NCI-H774 (cell line): Measurements from ENCODE around the gene KLHDC7B.

Experiments
- DNase-seq: peaks from one replicate; lab custom pipeline; 2025; lab: John Stamatoyannopoulos, UW

Gene KLHDC7B

DNA sequence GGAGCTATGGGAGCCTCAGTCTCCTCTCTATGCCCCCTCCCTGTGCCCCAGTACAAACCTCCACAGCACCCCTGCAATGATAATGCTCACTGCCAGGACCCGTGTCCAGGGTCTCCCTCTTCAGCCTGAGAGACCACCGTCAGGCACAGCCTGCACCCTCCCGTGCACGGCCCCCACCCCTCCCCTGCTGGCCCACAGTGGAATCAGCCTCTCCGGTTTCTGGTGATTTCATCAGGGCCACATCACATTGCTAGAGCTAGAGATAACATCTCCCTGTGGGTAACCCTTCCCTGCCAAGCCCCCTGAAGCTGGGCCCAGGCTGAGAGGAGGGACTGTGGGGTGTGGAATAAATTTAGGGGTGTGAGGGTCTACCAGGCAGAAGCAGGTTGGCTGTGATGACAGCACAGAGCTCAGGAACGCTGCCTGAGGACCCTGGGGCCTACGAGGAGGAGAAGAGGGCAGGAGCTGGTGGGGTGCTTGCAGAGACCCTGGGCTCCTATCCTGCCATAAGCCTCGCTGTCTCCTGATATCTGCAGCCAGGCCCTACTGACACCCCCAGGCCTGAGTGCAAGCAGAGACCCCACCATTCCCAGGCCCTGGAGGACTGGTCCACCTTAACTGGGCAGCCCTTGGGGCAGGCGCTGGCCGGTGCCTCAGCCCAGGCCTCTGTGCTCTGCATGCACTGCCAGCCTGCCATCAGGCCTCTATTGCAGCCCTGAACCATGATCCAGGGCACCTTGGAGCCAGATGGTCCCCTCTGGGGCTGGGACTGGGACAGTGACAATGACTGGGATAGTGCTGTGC, at the start of gene KLHDC7B:
KLHDC7B (plus strand) TSS at position 378 of the 804 bp plus-strand sequence; CDS start at position 723, 345 bp downstream.
- no peak for DNase-seq

GRCh38 chr22:50497093-50497492, 48.6 kb upstream of the KLHDC7B start:
- DNase-seq = no peak

DNA sequence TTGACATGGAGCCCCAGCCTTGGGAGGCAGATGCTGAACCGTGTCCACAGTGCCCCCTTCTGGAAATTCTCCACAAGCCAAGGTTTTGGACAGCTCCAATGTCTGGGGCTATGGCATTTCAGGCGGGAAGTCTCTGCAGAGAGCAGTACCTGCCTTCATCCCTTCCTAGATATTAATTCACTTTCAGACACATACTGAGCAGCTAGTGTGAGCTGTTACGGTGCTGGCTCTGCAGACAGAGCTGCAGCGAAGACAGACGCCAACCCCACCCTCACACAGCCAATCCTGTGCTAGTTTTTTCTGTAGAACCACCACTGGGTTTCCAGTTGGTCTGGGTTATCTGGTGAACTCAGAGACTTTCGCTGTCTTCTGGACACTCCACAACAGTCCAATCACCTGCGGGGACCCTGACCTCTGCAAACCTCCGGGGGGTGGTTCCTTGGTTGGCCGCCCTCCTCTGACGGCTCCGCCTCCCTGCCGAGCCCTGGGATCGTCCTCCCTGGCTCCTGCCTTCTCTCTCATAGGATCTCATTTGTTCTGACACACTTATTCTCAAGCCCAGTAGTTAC, 47.3 kb upstream of the KLHDC7B start:
- DNase-seq = peak; percentile 36

- DNase-seq = no peak
These were observed 45.2 kb upstream of the KLHDC7B start for GRCh38 chr22:50500452-50500851.

- DNase-seq = no peak
These were observed 43.6 kb upstream of the KLHDC7B start for GRCh38 chr22:50502096-50502495.

GRCh38 chr22:50502628-50503474, 42.8 kb upstream of the KLHDC7B start:
- no peak for DNase-seq

DNA sequence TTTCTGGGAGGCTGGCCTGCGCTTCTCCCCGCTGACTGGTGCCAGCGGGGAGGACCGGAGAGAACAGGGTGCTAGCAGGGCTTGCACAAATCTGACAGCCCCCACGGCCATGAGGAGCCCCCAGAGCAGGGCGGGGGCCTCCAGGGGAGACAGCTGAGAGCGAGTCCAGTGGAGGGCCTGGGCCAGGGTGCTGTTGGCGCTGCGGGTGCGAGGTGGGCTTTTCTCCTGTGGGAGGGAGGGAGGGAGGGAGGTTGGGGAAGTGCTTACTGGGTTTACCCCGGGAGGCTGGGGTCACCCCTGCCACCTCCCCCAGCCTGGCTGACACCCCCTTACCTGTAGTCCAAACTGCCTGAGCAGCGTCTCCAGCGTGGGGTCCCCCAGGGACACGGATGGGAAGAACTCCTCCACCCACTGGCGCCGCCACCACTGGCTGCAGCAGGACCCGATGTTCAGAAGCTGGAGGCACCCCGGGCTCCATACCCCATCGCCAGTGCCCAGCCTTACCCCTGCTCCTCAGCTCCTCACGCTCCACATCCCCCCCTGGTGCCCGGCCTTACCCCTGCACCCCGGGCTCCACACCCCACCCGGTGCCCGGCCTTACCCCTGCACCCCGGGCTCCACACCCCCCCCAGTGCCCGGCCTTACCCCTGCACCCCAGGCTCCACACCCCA, 42.1 kb upstream of the KLHDC7B start:
- DNase-seq = no peak

- DNase-seq = no peak
These were observed 41.1 kb upstream of the KLHDC7B start for GRCh38 chr22:50504369-50505211.

GRCh38 chr22:50505276-50505775, 40.4 kb upstream of the KLHDC7B start:
- DNase-seq = no peak

- DNase-seq = no peak
These were observed 39.7 kb upstream of the KLHDC7B start for GRCh38 chr22:50505776-50506610.

- DNase-seq = no peak
These were observed 38.9 kb upstream of the KLHDC7B start for GRCh38 chr22:50506611-50507420.

DNA sequence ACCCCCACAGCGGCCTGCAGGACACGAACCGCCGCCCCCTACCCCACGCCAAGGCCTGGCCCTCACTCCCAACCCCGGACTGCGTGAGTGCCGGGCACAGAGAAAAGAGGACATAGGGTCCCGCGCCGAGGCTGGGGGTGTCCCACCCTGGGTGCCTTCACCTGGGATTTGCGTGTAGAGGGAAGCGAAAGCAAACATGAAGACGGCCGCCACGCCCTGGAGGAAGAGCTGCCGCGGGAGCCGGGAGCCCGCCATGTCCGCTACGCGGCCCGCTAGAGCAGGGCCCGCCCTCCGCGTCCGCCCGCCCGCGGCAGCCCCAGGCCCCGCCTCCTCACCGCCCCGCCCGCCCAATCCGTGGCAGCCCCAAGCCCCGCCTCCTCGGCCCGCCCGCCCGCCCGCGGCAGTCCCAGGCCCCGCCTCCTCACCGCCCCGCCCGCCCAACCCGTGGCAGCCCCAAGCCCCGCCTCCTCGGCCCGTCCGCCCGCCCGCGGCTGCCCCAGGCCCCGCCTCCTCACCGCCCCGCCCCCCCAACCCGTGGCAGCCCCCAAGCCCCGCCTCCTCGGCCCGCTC, 38.2 kb upstream of the KLHDC7B start, which contains the start of gene LMF2:
LMF2 (minus strand) TSS at position 282 of the 570 bp plus-strand sequence; CDS start at position 255, 27 bp downstream.
- peak; percentile 80 for DNase-seq

- DNase-seq = peak; percentile 88
These were observed 37.5 kb upstream of the KLHDC7B start, which contains the start of gene NCAPH2 for GRCh38 chr22:50507991-50508884. Gene NCAPH2, plus strand, starts transcription at chr22:50508224. Its CDS starts 114 bp downstream, at chr22:50508338.

DNA sequence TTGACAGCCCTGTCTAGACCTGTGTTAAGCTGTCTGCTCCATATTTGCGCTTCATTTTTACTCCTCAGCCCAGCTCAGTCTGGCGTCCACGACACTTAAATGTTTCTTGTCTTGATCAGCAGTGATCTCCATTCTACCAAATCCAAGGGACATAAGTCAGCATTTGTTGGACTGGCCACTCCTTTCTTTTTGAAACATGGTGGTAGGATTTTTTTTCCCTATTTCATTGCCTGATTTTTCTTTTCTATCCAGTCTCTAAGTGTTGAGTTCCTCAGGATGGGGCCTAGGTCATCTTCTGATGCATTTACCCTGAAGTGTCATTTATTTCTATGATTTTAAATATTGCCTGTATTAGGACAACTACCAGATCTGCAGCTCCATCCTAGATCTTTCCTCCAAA, 36.8 kb upstream of the KLHDC7B start:
- no peak for DNase-seq

GRCh38 chr22:50513175-50513574, 32.5 kb upstream of the KLHDC7B start:
- no peak for DNase-seq

DNA sequence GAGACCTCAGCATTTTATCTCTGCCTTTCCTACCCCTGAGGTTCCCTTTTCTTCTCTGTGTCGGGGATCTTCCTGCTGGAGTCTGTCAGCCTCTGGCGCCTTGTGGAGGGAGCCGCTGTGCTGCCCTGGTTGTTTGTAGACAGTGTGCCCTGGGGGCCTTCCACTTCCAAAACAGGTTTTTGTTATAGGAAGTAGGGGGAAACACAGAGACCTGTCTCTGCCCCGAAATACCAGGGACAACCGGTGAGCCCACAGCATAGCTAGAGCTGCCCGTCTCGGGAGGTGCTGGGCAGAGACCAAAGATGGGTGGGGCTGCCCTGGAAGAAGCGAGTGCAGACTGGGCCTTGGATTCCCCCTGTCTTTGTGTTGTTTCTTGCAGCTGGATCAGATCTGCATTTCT, 29.6 kb upstream of the KLHDC7B start:
- DNase-seq = no peak

DNA sequence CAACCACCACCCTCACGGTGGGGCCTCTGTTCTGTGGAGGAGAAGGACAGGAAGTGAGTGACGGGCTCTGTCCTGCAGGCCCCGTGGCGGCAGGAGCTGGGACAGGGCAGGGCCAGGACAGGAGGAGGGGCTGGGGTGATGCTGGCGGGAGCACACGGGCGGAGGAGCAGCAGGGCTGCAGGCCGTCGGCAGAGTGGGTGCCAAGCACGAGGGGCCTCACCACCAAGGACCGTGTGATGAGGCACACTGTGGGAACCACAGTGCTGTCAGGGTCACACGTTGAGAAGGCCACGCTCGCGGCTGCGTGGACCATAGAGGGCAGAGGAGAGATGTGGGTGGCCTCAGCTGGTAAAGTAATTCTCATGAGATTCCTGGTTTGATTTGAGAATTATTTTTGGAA, 28.8 kb upstream of the KLHDC7B start:
- DNase-seq = no peak
